Adipocyte (in vitro differentiated cells): ENCODE measurements around the gene HINT2.

Source experiments
- DNase-seq: peaks from one replicate; pipeline ENCODE4 v3.0.0-alpha.2; 2015; ENCODE audit warnings: low read depth
- H3K27me3 ChIP-seq: replicated peaks from 2 replicates; pipeline ENCODE4 v1.7.0; 2013; ENCODE audit warnings: mild to moderate bottlenecking, low read length, moderate library complexity; ENCODE audit not compliant: control insufficient read depth, insufficient read depth
- H3K36me3 ChIP-seq: 2 replicates; pipeline ENCODE4 v1.7.0; 2013; ENCODE audit warnings: low read length, mild to moderate bottlenecking, moderate library complexity; ENCODE audit not compliant: control insufficient read depth, insufficient read depth, severe bottlenecking
- H3K4me1 ChIP-seq: 2 replicates; pipeline ENCODE4 v1.7.0; 2013; ENCODE audit warnings: mild to moderate bottlenecking, low read length, moderate library complexity; ENCODE audit not compliant: control insufficient read depth, insufficient read depth
- H3K4me3 ChIP-seq: 2 replicates; pipeline ENCODE4 v1.7.0; 2013; ENCODE audit warnings: mild to moderate bottlenecking, low read length, moderate library complexity
- H3K9ac ChIP-seq: 2 replicates; pipeline ENCODE4 v1.7.0; 2013; ENCODE audit warnings: mild to moderate bottlenecking, low read length, moderate library complexity
- H3K9me3 ChIP-seq: 2 replicates; pipeline ENCODE4 v1.7.0; 2013; ENCODE audit warnings: mild to moderate bottlenecking, low read length, moderate library complexity; ENCODE audit not compliant: control insufficient read depth

HINT2 gene

GRCh38 chr9:35814841-35815543 is at the start of gene HINT2:
TSS of gene HINT2 (minus strand) at chr9:35815042. CDS start at chr9:35814979, 63 bp downstream.
- Histone ChIP-seq H3K36me3 (peaks cover 2% of the 10 kb centered on the region), H3K4me1 (peaks cover 37% of the 10 kb centered on the region), H3K9me3 (no peaks in the 10 kb centered on the region), H3K9ac (peak within 1 kb of the TSS; percentile 95), H3K27me3 (no peaks in the 10 kb centered on the region), H3K4me3 (peak within 1 kb of the TSS; percentile 89)
- peak; percentile 99 for DNase-seq

GRCh38 chr9:35863583-35863982 is 48.7 kb upstream of the HINT2 start:
- Histone ChIP-seq H3K9ac (no peak overlapping the region), H3K36me3 (no peaks in the 10 kb centered on the region), H3K27me3 (peaks cover 44% of the 10 kb centered on the region), H3K9me3 (no peaks in the 10 kb centered on the region), H3K4me3 (no peak overlapping the region), H3K4me1 (no peaks in the 10 kb centered on the region)
- DNase-seq, result no peak

GRCh38 chr9:35862328-35862727 is 47.5 kb upstream of the HINT2 start:
- no peak for DNase-seq
- H3K27me3 ChIP-seq, result peaks cover 44% of the 10 kb centered on the region
- no peaks in the 10 kb centered on the region for H3K4me1 ChIP-seq
- no peak overlapping the region for H3K9ac ChIP-seq
- H3K9me3 ChIP-seq, result no peaks in the 10 kb centered on the region
- H3K36me3 ChIP-seq, result no peaks in the 10 kb centered on the region
- H3K4me3 ChIP-seq, result no peak overlapping the region

GRCh38 chr9:35861161-35861897 is 46.5 kb upstream of the HINT2 start:
- Histone ChIP-seq H3K36me3 (no peaks in the 10 kb centered on the region), H3K4me3 (no peak overlapping the region), H3K4me1 (no peaks in the 10 kb centered on the region), H3K9me3 (no peaks in the 10 kb centered on the region), H3K9ac (no peak overlapping the region), H3K27me3 (peaks cover 44% of the 10 kb centered on the region)
- DNase-seq, result no peak

GRCh38 chr9:35859990-35860339 is 45.1 kb upstream of the HINT2 start:
- DNase-seq, result no peak
- no peaks in the 10 kb centered on the region for H3K9me3 ChIP-seq
- H3K27me3 ChIP-seq, result peaks cover 44% of the 10 kb centered on the region
- H3K36me3 ChIP-seq, result no peaks in the 10 kb centered on the region
- no peak overlapping the region for H3K4me3 ChIP-seq
- no peaks in the 10 kb centered on the region for H3K4me1 ChIP-seq
- no peak overlapping the region for H3K9ac ChIP-seq

GRCh38 chr9:35859310-35859989 is 44.6 kb upstream of the HINT2 start:
- DNase-seq, result peak; percentile 9
- Histone ChIP-seq H3K36me3 (no peaks in the 10 kb centered on the region), H3K9ac (no peak overlapping the region), H3K4me1 (no peaks in the 10 kb centered on the region), H3K4me3 (no peak overlapping the region), H3K9me3 (no peaks in the 10 kb centered on the region), H3K27me3 (peaks cover 42% of the 10 kb centered on the region)

GRCh38 chr9:35858458-35858857 is 43.6 kb upstream of the HINT2 start:
- DNase-seq, result no peak
- Histone ChIP-seq H3K27me3 (peaks cover 34% of the 10 kb centered on the region), H3K4me3 (no peak overlapping the region), H3K36me3 (no peaks in the 10 kb centered on the region), H3K4me1 (no peaks in the 10 kb centered on the region), H3K9ac (no peak overlapping the region), H3K9me3 (no peaks in the 10 kb centered on the region)

- Histone ChIP-seq H3K9me3 (no peaks in the 10 kb centered on the region), H3K4me3 (no peak overlapping the region), H3K27me3 (peaks cover 18% of the 10 kb centered on the region), H3K36me3 (no peaks in the 10 kb centered on the region), H3K9ac (no peak overlapping the region), H3K4me1 (no peaks in the 10 kb centered on the region)
- DNase-seq, result no peak
Observed at GRCh38 chr9:35856882-35857281, 42.0 kb upstream of the HINT2 start.

- no peaks in the 10 kb centered on the region for H3K9me3 ChIP-seq
- DNase-seq, result no peak
- H3K9ac ChIP-seq, result no peak overlapping the region
- H3K36me3 ChIP-seq, result no peaks in the 10 kb centered on the region
- no peaks in the 10 kb centered on the region for H3K4me1 ChIP-seq
- H3K27me3 ChIP-seq, result peaks cover 11% of the 10 kb centered on the region
- no peak overlapping the region for H3K4me3 ChIP-seq
Observed at GRCh38 chr9:35856206-35856605, 41.4 kb upstream of the HINT2 start.

- Histone ChIP-seq H3K36me3 (no peaks in the 10 kb centered on the region), H3K27me3 (no peaks in the 10 kb centered on the region), H3K4me3 (no peak overlapping the region), H3K9ac (no peak overlapping the region), H3K4me1 (no peaks in the 10 kb centered on the region), H3K9me3 (no peaks in the 10 kb centered on the region)
- no peak for DNase-seq
Observed at GRCh38 chr9:35854091-35854762, 39.4 kb upstream of the HINT2 start.
